Stimulated activated effector memory CD8-positive, alpha-beta T cell treated with anti-CD3 and anti-CD28 coated beads, Interleukin-12 subunit alpha, Interleukin-12 subunit beta, amount 100 ng/mL, for 72 hours (primary cell): ENCODE measurements around the gene PRDM16.

ENCODE experiments used
- ATAC-seq: fragments of 150-1000 bp; cut with Tn5 transposase; 2 replicates; pipeline ENCODE4 v1.10.0; 2021
- DNase-seq, 2 donors: peaks; one replicate each; pipeline ENCODE4 v3.0.0; 2021 to 2022; ENCODE audit warnings: low spot score in 2 of 2
- H3K27ac Mint-ChIP-seq: one replicate; pipeline ENCODE4 v1.8.0; 2022; ENCODE audit warnings: mild to moderate bottlenecking, mixed read lengths
- H3K36me3 Mint-ChIP-seq: one replicate; pipeline ENCODE4 v1.8.0; 2022; ENCODE audit warnings: mild to moderate bottlenecking, mixed read lengths
- H3K4me1 Mint-ChIP-seq: one replicate; pipeline ENCODE4 v1.8.0; 2022; ENCODE audit warnings: mixed read lengths
- H3K4me3 Mint-ChIP-seq: one replicate; pipeline ENCODE4 v1.8.0; 2022; ENCODE audit warnings: mild to moderate bottlenecking, mixed read lengths
- H3K9me3 Mint-ChIP-seq: one replicate; pipeline ENCODE4 v1.8.0; 2022; ENCODE audit warnings: mixed read lengths

Gene PRDM16

DNA sequence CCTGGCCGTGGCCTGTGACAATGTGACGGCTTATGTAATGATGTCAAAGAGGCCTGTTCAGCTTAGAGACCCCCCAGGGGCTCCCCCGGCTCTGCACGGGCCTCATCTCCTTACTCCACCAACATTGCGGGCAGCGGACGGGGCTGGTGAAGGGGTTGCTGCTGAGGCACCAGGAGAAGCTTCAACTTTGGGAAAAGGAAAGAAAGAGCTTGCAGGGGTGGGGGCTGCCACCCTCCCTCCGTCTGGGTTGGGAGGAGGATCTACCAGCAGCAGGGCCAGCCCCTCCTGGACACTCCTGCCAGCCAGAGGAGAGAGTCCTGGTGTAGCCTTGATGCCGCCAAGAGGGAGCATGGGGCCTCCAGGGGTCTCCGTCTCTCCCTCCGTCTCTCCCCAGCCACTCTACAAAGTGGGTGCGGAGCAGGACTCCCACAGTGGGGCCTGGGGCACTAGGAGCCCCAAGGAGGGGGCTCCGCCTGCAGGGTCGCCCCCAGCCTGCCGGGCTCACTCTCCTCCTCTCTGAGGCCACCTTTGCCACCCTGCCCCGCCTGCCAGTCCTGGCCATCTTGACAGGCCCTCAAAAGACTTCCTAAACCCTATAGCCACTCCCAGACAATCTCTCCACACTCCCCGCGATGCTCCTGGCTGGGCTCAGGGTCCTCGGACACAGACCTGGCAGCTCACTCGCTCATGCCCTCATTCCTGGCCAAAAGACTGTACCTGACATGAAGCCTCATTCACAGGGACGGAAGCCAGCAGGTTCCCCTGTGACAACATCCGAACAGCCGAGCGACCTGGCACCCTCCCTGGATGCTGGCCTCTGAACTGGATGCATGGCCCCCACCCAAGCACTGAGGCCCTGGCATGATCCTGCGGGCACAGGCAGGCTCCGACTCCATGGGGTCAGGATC is 255.0 kb downstream of the PRDM16 start:
- no peak for DNase-seq
- ATAC-seq: no peak
- Mint-ChIP-seq H3K36me3 (no peaks in the 10 kb centered on the region), H3K4me1 (no peaks in the 10 kb centered on the region), H3K4me3 (no peak overlapping the region), H3K9me3 (no peaks in the 10 kb centered on the region), H3K27ac (no peak overlapping the region)

DNA sequence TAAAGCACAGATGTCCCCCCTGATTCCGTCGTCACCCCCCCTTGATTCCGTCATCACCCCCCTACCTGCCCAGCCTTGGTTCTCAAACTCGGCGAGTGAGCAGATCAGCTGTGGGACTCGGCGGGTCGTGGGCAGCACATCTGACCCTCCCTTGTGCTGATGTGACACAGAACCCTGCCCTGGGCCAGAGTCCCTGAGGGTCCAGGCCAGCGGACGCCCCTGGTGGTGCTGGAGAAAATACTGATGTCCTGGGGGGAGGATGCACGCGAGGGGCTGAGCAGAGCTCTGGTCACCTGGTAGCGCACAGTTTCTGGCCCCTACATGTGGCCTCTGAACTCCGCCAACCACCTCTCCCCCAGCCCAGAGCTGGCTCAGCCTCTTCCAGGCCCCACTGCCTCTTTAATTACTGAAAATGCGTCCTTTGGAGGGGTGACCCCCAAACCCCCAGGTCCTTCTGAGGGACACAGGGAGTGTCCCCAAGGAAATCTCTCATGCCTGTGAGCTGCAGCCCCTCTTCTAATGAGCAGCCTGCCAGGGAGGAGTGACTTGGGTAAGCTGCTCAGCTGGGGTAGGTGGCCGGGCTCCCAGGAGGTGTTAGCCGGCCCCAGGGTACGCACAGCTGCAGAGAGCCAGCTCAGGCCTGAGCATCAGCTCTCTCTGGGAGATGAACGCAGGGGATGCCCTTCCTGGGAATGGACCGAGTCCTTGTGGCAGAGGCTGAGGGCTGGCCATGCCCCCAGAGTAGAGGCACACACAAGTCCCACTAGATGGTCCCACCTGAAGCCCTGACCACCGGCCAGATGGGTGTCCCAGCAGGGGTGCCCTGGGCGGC is 255.9 kb downstream of the PRDM16 start:
- ATAC-seq: no peak
- DNase-seq: no peak
- no peaks in the 10 kb centered on the region for H3K9me3 Mint-ChIP-seq
- no peak overlapping the region for H3K4me3 Mint-ChIP-seq
- no peak overlapping the region for H3K27ac Mint-ChIP-seq
- no peaks in the 10 kb centered on the region for H3K4me1 Mint-ChIP-seq
- no peaks in the 10 kb centered on the region for H3K36me3 Mint-ChIP-seq

DNA sequence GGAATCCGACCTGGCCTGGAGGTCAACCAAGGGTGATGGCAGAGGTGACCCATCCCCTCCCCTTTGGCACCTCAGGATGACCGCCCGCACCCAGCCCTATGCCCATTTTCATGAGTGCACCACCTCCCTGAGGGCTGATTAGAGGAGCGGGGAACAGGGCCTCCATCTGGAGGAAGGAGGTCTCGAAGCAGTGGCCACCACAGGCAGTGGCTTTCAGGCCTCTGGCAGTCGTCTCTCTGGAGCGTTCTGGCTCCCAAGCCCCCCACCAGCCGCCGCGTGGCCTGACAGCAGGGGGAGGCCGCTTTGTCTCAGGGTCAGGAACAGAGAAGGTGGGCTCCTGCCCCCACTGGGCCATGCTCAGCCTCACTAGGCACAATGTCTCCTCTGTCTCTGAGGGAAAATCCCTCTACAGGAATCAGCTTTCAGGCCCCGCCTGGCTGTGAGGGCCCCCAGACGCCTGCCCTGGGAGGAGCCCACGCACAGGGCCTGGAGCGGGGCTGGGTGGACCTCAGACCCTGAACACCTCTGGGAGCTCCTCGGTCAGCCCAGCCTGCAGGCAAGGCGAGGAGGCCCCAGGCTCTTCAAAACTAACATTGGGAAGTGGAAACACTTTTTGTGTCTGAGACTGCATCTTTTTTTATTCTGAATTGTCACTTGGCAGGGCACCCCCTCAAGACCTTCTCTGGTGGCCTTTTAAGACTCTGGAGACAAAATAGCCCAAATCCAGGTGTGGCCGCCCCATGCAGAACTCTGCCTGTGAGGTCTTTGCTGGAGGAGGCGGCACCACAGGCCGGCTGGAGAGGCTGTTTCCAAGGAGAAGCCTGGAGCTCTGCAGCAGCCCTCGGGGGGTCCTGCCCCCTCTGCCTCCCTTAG is 257.7 kb downstream of the PRDM16 start:
- DNase-seq (no peak), ATAC-seq (no peak)
- no peak overlapping the region for H3K27ac Mint-ChIP-seq
- no peak overlapping the region for H3K4me3 Mint-ChIP-seq
- H3K9me3 Mint-ChIP-seq: no peaks in the 10 kb centered on the region
- no peaks in the 10 kb centered on the region for H3K36me3 Mint-ChIP-seq
- H3K4me1 Mint-ChIP-seq: no peaks in the 10 kb centered on the region

DNA sequence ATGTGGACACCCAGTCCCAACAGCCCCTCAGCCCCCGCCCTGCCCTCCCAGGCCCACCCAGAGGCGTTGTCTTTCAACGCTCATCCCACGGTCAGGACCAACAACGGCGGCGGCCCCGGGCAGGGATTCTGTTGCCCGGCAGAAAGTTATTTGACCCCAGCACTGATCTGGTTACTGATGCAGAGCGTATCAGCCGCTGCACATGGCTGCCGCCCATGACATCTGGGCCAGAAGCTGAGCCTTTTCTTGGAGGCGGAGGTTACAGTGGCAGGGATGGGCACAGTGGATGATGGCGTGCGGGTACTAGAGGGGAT is 258.3 kb downstream of the PRDM16 start:
- Mint-ChIP-seq H3K27ac (no peak overlapping the region), H3K4me1 (no peaks in the 10 kb centered on the region), H3K36me3 (no peaks in the 10 kb centered on the region), H3K4me3 (no peak overlapping the region), H3K9me3 (no peaks in the 10 kb centered on the region)
- no peak for ATAC-seq
- no peak for DNase-seq

DNA sequence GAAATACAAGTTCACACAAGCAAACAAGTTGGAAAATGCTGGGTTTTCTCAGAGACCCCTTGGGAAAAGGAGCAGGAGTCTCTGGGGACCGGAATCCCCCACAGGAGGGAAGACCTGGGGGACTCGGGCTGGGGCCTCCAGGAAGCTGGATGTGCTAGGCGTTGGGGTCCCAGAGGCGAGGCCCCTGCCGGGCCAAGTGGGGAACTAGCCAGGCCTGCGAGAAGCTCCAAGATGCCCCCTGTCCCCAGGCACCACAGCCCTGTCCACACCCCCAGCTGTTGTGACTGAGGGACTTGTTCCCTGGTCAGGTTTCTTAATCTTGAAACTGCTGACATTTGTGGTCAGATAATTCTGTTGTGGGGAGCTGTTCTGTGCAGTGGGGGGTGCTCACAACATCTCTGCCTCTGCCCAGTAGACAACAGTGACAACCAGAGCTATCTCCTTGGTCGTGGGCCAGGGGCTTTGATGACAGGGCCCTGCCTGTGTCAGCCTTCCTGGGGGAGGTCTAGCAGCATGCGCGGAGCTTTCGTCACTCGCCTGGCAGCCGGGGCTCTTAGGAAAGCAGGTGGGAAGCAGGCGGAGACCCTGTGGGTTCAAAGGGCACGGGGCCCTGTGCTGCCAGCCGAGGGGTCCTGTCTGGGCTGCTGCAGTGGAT is 259.1 kb downstream of the PRDM16 start:
- Mint-ChIP-seq H3K9me3 (no peaks in the 10 kb centered on the region), H3K4me1 (no peaks in the 10 kb centered on the region), H3K27ac (no peak overlapping the region), H3K36me3 (no peaks in the 10 kb centered on the region), H3K4me3 (no peak overlapping the region)
- no peak for DNase-seq
- no peak for ATAC-seq

DNA sequence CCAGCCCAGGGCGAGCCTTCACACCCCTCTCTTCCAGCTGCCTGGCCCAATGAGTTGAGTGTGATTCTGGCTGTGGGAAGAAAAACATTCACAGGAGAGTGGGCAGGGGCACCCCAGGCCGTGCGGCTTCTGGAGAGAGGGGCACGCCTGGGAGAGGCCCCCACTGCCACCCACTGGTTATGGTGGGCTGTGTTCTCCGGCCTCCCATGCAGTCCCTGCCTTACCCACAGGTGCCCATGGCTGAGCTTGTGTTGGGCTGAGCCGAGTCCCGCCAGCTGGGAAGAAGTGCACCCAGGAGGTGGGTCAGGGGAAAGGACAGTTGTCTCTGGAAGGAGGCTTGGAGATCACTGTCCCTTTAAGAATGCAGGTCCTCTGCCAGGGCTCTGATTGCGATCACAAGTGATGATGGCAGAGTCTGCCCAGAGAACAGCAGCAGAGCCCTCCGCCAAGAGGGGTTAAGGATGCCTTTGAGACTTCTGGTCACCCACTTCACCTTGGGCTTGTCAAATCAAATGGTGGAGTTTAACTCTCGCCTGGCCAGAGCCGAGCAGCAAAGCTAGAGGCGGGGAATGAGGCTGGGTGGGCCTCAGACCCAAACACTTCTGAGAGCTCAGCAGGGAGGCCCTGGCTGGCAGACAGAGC is 260.8 kb downstream of the PRDM16 start:
- DNase-seq (no peak), ATAC-seq (no peak)
- no peak overlapping the region for H3K4me3 Mint-ChIP-seq
- no peaks in the 10 kb centered on the region for H3K9me3 Mint-ChIP-seq
- no peak overlapping the region for H3K27ac Mint-ChIP-seq
- no peaks in the 10 kb centered on the region for H3K4me1 Mint-ChIP-seq
- no peaks in the 10 kb centered on the region for H3K36me3 Mint-ChIP-seq

DNA sequence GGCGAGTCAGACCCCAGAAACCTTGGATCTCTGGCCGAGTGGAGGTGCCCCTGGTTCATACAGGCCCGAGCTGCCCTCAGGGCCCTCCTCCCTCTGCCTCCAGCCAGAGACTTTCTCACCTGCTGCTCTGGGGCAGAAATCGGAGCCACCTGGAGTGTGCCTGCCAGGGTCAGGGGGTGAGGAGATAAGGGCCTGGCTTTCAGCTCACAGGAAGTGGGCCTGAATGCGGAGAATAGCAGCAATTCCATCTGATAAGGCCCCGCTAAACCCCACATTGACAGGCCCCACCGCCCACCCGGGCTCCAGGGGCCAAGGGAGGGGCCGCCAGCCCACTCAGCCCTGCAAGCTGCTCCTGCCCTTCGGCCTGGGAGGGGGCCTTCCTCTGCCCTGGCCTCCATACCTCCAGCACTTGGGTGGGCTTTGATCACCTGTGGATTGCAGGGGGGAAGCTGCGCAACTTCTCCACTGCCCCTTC is 261.8 kb downstream of the PRDM16 start:
- H3K36me3 Mint-ChIP-seq: no peaks in the 10 kb centered on the region
- ATAC-seq (no peak), DNase-seq (no peak)
- H3K27ac Mint-ChIP-seq: no peak overlapping the region
- H3K4me3 Mint-ChIP-seq: no peak overlapping the region
- no peaks in the 10 kb centered on the region for H3K4me1 Mint-ChIP-seq
- H3K9me3 Mint-ChIP-seq: no peaks in the 10 kb centered on the region

DNA sequence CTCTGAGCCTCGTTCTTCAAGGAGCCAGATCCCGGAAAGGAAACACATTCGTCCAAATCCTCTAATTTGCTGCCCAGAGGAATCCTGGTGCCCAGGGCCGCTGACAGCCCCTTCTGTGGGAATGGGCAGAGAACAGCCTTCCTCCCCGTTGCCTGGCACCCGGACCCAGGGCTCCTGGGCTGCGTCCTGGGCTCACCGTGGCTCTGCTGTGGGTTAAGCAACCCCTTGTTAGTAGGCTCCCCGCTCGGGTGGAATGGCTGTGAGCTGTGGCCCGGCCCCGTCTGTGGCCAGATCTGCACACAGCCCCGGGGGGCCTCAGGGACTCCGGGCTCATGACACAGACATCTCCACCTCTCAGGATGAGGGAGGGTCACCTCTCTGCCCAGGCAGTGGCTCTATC is 262.6 kb downstream of the PRDM16 start:
- no peak overlapping the region for H3K4me3 Mint-ChIP-seq
- H3K36me3 Mint-ChIP-seq: no peaks in the 10 kb centered on the region
- no peaks in the 10 kb centered on the region for H3K9me3 Mint-ChIP-seq
- no peaks in the 10 kb centered on the region for H3K4me1 Mint-ChIP-seq
- ATAC-seq (no peak), DNase-seq (no peak)
- H3K27ac Mint-ChIP-seq: no peak overlapping the region

DNA sequence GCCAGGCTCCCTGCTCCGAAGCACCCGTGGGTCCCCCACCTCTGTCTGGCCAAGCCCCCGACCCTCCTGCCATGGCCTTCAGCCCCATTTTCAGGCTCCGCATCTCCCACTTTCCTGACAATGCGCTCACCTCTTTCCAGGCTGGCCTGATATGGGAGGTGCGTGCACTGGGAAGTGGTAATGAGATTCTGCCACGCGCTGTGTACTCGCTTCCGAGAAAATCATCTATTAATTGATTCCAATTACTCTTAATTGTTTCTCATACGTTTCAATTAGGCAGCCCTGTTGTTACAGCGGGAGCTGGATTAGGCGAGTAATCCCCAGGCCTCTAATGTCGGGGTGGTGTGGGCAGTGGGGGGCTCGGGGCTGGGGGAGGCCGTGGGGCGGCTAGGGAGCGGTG is 263.0 kb downstream of the PRDM16 start:
- ATAC-seq (no peak), DNase-seq (no peak)
- no peaks in the 10 kb centered on the region for H3K36me3 Mint-ChIP-seq
- no peaks in the 10 kb centered on the region for H3K9me3 Mint-ChIP-seq
- no peak overlapping the region for H3K27ac Mint-ChIP-seq
- H3K4me3 Mint-ChIP-seq: no peak overlapping the region
- H3K4me1 Mint-ChIP-seq: no peaks in the 10 kb centered on the region

DNA sequence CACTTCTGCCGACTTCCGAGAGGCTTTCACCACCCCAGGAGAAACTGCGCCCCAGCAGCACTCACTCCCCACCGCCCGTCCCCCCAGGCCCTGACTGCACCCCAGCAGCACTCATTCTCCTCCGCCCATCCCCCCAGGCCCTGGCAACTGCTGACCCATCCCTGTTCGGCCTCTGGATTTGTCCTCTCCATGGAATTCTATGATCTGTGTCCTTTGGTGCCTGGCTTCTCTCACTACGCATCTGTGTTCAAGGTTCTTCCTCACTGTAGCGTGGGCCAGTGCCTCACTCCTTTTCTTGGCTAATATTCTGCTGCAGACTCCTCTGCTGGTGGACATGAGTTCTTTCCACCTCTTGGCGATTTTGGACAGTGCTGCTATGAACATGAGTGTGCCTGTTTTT is 263.7 kb downstream of the PRDM16 start:
- Mint-ChIP-seq H3K4me1 (no peaks in the 10 kb centered on the region), H3K27ac (no peak overlapping the region), H3K4me3 (no peak overlapping the region), H3K36me3 (no peaks in the 10 kb centered on the region), H3K9me3 (no peaks in the 10 kb centered on the region)
- DNase-seq: no peak
- ATAC-seq: no peak

DNA sequence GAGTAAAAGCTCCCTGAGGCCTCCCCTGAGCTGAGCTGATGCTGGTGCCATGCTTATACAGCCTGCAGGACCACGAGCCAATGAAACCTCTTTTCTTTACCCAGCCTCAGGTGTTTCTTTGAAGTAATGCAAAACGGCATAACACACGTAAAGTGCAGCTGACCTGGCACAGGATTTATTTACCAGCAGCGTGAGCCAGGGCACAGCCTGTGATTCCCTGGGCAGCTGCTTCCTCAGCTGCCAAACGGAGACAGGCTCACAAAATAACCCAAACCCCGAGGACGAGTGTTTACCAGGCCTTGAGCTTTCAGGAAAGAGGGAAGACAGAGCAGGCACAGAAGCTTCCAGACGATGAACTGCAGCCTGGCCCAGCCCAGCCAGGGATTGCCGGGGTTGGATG is 264.9 kb downstream of the PRDM16 start:
- Mint-ChIP-seq H3K4me1 (no peaks in the 10 kb centered on the region), H3K4me3 (no peak overlapping the region), H3K9me3 (no peaks in the 10 kb centered on the region), H3K36me3 (no peaks in the 10 kb centered on the region), H3K27ac (no peak overlapping the region)
- ATAC-seq (no peak), DNase-seq (no peak)

DNA sequence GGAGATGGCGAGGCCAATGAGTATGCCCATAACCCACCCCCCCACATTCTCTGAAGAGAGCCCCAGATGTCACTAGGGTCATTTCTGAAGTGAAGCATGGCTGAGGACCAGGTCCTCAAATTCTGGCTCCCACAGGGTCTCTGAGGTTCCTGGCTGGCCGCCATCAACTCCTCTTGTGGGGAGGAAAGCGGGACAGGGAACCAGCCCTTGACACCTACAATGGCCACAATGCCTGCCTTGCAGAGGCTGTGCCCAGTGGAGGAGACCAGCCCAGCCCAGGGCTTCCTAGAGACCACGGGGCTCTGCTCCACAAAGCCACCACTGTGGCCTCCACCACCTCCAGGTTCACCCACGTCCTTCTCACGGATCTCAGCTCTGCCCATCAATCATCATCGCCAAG is 265.4 kb downstream of the PRDM16 start:
- H3K27ac Mint-ChIP-seq: no peak overlapping the region
- no peaks in the 10 kb centered on the region for H3K9me3 Mint-ChIP-seq
- H3K36me3 Mint-ChIP-seq: no peaks in the 10 kb centered on the region
- H3K4me1 Mint-ChIP-seq: no peaks in the 10 kb centered on the region
- ATAC-seq (no peak), DNase-seq (no peak)
- H3K4me3 Mint-ChIP-seq: no peak overlapping the region

DNA sequence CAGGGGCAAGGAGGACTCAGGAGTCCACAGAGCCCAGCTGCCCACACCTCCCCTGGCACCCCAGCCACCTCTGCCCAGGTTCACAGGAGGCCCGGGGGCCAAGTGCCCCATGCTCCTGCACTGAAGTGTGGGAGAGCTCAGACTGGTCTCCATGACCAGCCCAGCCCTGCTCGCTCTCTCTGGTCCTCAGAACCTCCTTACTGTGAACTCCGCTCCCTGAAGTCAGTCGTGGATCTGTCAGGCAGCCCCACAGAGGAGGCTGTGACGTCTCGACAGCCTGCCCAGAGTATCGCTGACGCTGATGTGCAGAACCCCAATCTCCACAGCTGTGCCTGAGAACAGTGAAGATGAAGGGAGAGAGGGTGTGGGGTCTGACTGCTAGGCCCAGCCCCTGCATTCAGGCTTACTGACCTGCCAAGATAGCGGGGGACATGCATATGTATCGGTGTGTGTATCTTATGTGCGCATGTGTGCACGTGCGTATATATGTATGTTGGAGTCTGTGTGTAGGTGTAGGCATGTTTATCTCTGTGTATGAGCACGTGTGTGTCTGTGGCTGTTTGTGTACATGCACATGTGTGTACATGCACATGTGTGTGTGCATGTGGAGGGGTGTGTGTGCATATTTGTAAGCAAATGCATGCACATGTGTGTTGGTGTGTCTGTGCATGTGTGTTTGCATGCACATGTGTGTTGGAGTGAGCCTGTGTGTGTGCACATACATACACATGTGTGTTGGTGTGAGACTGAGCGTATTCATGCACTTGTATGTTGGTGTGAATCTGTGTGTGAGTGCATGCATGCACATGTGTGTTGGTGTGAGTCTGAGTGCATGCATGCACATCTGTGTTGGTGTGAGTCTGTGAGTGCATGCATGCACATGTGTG is 267.0 kb downstream of the PRDM16 start:
- H3K4me1 Mint-ChIP-seq: no peaks in the 10 kb centered on the region
- H3K4me3 Mint-ChIP-seq: no peak overlapping the region
- DNase-seq (no peak), ATAC-seq (no peak)
- no peaks in the 10 kb centered on the region for H3K36me3 Mint-ChIP-seq
- no peaks in the 10 kb centered on the region for H3K9me3 Mint-ChIP-seq
- H3K27ac Mint-ChIP-seq: no peak overlapping the region
